Measurements from ENCODE around the gene CABLES1.

Gene CABLES1

DNA sequence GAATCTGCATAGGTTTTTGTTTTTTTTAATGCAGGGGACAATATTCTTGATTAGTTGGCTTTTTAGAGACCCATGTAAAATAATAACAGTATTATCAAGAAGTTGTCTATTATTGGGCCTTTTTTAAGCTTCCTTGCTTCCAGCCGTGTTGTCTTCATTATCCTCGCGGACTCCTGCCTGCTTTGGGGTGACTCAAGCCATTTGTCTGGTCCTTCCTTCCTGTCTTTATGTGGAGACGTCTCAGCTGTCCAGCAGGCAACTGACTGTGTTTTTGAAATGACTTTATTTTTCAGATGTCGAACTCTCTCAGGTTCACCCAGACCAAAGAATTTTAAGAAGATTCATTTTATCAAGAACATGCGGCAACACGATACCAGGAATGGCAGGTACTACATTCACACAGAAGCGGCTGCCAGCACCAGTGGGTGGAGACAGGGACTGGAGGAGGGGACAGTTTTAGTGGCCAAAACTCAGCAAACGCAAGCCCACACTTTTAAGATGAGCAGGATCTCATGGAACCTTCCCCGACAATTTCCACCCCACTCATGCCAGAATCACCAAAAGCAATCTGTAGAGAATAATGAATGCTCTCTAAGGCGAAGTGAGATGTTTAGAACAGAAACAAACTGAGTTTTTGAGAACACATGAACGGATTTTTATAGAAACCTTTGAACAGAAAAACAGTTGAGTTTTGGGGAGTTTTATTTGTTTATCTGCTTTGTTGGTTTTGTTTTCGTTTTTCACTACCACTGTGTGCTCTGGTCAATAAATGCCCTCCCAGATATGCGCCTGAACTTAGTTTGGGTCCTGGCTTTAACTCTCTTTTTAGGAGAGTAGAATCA is 59.1 kb downstream of the CABLES1 start:
- no peak for DNase-seq (ENCODE audit: low spot score)

DNA sequence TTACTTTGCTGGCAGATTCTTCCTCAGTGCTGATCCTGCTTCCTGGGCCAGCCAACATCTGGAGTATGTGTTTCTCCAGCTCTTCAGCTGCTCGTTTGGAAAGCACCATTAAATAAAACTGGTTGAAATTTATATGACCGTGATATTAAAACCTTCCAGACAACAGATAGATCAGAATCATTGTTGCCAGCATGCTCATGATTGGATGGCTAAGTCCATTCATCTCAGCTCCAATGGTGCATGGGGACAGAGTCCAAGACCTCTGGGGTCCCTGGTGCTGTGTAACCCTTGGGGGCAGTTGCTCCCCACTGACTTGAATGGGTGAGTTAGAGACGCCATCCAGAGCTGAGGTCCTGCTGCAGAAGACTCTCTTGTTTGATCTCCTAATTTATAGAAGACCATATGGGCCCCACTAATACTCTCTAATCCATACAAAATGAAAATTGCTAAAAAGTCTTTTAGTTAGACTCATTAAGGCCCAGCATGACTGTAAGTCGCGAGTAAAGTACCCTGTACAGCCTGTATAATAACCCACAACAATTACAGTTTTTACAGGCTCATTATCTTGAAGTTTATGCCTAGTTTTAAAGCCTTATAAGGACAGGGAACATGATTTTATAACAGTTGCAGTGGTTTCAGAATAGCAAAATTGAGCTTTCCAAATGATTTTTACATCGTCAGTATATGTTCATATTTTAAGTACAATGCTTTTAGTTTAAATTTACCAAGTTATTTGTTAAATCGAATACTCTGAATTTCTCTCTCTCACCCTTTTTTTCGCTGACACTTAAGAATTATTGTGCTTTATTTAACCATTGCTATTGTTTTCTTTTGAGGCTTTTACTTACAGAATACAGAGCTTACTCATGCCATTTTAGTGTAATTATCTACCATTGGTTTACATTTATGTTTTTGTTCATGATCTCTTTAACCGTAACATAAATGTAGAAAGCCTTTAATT is 60.0 kb downstream of the CABLES1 start:
- DNase-seq (ENCODE audit: low spot score) = no peak

DNA sequence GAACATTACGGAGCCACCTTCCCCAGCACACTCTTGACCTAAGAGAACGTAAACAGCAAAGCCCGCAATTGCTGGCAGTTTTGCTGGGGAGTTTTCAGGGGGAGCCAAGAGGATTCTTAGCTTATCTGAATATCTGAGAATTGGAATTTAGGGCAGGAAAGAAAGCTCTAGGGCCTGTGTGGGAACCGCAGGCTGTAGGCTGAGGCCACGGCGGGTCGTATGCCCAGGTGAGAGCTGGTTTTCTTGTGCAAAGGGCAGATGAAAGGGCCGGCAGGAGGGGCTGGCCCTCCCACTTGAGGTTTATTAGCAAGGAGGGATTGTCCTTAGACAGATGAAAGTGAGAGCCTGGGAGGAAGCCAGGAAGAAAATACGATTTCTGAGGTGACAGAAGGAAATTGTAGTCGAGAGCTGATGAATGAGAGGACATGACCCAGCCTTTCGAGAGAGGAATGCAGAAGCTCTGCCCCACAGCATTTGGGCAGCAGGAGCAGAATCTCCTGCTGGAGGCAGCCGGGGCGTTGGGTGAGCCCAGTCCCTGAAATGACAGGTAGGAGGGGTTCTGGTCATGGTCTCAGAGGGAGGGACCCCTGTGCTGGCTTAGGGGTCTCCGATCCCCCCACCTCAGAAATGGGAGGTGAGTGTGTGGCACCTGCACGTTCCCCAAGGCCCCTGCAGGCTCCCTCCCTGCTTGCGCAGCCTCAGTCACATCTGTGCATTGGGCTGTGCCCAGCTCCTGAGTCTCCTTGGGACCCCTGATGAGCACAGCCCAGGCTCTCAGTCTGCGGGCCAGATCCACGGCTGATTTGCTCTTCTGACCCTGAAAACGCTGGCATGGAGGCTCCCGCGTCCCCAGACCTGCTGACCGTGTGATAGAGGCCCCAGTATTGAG is 61.1 kb downstream of the CABLES1 start:
- no peak for DNase-seq (ENCODE audit: low spot score)

DNA sequence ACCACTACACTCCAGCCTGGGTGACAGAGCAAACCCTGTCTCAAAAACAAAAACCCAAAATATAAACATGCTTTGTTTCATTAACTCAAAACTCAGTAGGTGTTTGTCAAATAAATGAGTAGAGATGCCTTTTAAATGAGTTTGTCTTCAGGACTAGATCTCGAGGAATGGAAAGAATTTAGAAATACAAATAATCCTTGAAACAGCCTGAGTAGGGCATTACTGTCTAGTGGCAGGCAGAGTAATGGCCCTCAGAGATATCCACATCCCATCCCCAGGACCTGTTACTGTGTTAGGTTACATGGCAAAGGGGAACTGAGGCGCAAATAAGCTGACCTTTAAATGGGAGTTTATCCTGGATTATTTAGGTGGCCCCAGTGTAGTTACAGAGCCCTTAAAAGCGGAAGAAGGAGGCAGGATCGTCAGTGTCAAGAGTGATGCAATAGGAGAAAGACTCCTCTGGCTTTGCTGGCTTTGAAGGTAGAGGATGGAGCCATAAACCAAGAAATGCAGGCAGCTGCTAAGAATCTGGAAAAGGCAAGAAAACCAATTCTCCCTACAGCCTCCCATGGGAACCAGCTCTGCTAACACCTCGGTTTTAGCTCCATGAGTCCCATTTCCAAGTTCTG is 63.0 kb downstream of the CABLES1 start:
- no peak for DNase-seq (ENCODE audit: low spot score)

DNA sequence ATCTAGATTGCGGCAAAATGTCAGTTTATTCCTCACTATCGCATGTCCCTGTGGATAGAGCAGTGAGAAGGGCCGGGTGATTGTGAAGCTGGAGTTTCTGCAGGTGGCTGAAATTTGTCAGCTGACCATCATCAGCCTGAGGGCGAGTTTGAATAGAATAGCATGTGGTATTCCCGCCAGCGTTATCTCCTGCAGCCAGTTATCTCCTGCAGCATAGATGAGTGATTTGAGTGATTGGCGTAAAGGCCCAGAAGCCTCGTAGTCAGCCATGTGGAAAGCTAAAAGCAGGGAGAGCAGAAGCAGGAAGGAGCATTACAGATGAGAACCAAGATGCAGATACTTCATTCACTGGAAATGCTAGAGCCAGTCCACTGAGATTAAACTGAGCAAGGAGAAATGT is 65.5 kb downstream of the CABLES1 start:
- DNase-seq (ENCODE audit: low spot score) = no peak

DNA sequence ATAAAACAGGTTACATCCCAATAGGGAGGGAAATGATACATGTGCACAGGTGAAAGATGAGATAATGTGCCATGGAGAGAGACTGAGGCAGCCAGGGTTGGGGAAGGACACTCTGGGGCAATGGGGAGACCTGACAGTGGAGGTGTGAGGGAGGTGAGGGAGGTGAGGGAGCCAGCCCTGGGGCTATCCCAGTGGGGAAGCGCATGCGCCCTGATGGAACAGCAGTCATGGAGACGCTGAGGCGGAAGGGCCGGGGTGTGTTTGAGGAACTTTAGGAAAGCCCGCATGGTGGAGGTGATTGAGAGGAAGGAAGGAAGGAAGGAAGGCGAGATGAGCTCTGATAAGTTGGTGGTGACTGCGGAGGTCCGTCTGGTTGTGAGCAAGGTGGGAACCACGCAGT is 66.5 kb downstream of the CABLES1 start:
- no peak for DNase-seq (ENCODE audit: low spot score)

DNA sequence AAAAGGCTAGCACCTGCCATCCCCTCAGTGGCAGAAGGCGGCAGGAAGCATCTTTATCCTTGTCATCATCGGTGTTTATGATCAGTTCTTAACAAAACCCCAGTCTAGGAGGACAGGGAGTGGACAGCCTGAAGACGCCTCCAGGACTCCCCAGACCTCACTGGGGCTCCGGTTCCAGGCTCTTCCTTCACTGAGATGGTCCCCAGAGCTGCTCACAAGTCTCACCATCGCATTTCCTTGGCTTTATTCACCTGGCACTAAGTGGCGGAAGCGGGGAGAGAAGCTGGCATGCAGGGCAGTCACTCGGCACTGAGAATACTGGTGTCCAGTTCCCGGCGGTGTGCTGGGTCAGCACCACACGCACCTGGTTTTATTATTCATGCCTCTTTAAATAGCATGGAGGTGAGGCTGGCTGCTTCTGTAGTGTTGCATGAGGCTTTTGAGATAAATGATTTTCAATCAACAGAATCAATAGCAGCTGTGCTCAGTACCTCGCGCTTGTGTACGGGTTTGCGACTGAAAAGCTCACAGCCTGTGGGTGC is 68.7 kb downstream of the CABLES1 start:
- DNase-seq (ENCODE audit: low spot score) = no peak

DNA sequence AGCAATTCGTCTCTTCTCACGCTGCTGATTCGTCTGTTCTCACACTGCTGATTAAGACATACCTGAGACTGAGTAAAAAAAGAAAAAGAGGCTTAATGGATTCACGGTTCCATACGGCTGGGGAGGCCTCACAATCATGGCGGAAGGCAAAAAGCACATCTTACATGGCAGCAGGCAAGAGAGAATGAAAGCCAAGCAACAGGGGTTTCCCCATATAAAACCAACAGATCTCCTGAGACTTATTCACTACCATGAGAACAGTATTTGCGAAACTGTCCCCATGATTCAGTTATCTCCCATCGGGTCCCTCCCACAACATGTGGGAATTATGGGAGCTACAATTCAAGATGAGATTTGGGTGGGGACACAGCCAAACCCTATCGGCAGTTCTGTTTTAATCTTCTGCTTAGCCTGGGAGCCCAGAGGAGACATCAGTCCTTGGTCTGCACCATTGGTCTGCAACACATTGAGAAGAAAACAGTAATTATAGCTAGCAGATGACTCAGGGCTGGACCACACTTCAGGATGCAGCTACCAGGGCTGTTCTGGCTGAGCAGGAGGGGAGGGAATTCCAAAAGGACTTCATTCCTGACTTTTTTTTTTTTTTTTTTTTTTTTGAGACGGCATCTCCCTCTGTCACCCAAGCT is 69.4 kb downstream of the CABLES1 start:
- DNase-seq (ENCODE audit: low spot score) = no peak

DNA sequence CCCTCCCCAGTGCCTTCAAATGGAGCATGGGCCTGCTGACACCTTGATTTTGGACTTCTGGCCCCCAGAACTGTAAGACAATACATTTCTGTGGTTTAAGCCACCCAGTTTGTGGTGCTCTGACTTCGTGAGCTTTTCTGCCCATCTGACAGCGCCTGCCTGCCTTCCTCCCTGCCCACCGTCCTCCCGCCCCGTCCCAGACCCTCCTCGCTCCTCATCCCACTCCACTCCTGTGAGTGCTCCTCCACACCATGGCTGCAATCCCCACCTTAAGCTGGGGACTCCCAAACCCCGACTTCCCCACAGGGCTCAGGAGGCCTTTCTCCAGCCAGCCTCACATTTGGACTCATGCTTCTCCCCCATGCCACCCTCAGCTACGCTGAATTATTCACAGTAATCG is 70.7 kb downstream of the CABLES1 start:
- no peak for DNase-seq (ENCODE audit: low spot score)

DNA sequence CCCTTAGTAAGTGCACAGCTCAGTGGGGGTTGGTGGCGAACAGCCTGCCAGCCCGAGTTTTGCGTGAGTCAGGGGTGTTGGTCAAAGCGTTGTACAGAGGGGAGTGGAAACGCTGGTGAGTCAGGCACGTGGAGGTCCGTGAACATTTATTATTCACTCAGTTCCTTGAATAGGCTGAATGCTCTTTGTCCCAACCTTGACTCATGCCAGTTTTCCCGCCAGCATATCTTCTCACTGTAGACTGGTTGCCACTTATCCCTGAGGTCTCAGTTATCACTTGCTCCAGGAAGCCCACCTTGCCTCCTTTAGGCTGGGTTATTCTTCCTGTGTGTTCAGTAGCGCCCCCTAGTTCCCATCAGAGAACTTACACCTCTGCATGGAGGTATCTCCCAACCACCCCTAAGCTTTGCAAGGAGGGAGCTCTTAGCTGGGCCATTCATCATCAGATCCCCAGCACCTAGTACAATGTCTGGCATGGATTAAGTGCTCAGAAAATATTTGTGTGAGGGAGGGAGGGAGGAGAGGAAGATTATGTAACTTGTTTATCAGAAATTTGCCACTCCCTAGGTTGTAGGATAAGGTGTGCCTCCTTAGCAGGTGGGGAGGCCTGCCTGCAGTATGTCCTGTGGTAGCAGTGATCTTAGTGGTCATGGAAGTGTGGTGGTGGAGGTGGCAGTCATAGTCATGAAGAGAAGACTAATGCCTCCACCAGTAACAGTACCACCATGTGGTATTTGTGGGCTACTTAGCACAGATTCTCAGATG is 72.1 kb downstream of the CABLES1 start:
- DNase-seq (ENCODE audit: low spot score) = no peak

DNA sequence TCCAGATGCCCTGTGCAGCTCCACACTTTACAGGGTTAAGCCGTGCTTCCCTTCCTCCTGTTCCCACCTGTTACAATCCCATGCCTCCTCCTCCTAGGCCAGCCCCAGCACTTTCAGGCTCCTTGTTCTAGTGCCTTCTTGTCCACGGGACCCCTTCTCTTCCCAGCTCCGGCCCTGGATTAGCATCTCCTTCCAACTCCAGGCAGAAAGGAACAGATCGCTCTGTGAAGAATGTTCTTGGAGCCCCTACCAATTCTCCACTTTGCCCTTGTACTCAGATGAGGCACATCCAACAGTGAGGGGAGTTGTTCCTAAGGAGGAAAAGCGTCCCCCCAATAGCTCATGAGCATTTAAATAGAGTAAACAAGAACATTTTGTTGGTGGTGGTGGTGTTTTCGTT is 72.7 kb downstream of the CABLES1 start:
- peak; percentile 77 for DNase-seq (ENCODE audit: low spot score)

DNA sequence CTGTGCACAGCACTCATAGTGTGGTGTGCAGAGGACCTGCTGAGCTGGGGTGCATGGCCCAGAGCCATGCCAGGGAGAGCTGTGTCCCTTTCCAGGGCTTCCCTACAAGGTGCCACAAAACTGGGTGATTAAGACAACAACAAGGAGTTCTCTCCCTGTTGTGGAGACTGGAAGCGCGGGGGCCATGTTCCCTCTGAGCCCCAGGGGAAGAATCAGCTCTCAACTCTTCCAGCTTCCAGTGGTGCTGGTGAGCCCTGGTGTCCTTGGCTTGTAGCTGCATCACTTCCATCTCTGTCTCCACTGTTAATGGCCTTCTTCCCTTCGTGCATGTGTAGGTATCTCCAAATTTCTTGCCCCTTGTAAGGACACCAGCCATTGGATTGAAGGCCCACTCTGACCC is 73.3 kb downstream of the CABLES1 start:
- no peak for DNase-seq (ENCODE audit: low spot score)

DNA sequence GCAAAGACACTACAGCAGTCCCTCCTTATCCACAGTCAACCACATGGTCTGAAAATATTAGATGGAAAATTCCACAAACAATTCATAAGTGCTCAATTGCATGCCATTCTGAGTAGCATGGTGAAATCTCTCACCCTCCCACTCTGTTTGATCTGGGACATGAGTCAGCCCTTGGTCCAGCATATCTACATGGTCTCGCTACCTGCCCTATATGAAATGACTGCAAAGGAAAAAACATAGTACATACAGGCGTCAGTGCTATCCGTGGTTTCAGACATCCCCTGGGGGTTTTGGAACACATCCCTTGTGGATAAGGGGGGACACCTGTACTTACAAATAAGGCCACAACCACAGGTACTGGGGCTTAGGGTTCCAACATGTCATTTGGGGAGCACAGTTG is 73.7 kb downstream of the CABLES1 start:
- DNase-seq (ENCODE audit: low spot score) = no peak

DNA sequence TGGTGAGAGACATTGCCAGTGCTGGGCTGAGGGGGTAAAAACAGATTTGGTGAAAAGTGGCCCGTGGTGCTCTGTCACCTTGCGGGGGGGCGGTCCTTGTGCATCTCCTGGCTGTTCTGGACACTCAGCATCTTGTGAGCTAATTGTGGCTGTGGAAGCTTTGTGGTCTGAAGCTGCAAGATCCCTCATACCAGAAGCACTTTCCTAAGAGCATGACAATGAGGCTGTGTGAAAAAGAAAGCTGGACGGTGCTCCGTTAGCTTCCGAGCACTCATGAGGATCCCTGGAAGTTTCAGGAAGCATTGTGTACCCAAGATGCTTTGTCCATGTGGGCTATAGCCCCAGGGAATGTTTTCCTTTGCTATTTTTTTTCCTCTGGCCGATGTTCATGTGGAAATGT is 74.5 kb downstream of the CABLES1 start:
- no peak for DNase-seq (ENCODE audit: low spot score)

DNA sequence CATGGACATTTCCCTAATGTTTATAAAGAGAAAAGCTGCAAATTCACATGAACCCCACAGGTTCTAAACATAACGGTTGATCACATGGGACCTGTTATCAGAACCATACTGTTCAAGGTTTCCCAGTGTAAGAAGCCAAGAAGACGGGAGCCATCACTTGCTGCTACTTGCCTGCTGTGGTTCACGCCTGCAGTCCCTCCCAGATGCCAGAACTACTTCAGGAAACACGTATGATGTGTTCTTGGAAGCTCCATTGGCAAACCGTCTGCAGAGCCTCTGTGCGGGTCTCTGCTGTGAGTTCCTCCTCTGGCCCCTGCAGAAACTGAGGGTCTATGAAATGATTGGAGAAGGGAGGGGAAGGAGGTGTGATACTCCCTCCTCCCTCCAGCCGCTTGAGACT is 75.2 kb downstream of the CABLES1 start:
- no peak for DNase-seq (ENCODE audit: low spot score)

DNA sequence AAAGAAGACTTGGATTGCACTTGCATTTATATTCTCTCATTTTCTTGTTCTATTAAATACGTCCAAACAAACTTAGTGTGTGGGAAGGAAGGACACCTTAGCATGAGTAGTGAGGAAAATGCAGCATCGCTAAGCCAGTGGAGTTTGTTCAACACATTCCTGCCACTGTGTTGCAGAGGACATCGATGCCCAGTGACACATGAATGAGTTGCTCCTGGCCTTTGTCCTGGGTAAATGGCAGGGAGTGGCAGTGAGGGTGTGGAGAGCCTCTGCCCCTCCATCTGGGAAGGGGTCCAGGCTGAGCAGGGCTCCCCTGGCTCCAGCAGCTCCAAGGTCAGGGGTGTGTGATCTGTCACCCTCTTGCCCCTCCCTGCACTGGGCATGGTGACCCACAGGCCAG is 75.9 kb downstream of the CABLES1 start:
- no peak for DNase-seq (ENCODE audit: low spot score)

DNA sequence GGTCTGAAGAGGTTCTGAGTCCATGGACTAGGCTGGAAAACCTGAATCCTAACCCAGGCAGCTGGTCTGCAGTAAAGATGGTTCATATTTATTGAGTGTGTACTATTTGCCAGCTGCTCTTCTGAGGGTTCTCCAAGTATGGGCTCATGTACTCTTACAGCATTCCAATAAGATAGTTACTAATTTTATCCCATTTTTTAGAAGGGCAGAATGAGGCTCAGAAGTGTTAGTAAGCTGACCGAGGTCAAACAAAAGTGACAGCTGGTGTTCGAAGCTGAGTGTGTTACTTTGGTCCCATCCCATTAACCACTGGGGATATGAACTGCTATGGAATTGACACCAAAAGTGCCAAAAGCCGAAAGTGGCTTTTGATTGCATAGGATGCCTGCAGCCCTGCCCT is 76.9 kb downstream of the CABLES1 start:
- DNase-seq (ENCODE audit: low spot score) = no peak

DNA sequence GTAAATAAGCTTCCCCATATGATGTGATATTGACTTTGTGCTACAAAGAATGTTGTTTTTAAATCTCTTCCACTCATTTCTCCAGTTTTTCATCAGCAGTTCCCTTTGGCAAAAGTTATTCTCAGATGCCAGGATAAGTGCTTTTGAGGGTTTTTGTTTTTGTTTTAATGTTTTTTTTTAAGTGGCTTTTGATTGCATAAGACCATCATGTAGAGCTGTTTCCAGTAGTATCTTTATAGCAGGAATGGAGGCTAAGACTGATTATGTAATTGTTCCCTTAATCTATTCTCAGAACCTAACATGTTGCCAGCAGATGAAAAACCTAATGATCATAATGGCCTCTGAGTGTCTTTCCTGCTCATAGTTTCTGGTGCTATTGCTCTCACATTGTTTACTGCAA is 77.9 kb downstream of the CABLES1 start:
- no peak for DNase-seq (ENCODE audit: low spot score)

DNA sequence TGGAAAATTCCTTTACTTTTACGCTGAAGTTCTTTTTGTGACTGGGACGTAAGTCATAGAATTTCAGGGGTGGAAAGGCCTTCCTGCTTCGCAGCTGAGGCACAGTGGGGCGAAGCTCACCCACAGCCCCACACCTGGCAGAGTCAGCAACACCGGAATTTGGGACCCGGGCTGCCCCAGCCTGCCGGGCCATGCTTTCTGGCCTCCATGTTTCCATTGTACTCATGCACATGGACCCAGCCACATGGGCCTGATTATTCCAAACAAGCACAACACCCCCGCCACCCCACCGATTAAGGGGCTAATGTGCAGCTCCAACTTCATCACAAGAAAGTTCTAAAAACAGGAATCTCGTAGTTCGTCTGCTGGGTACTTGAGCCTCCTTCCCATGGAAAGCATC is 82.5 kb downstream of the CABLES1 start:
- DNase-seq (ENCODE audit: low spot score) = no peak

DNA sequence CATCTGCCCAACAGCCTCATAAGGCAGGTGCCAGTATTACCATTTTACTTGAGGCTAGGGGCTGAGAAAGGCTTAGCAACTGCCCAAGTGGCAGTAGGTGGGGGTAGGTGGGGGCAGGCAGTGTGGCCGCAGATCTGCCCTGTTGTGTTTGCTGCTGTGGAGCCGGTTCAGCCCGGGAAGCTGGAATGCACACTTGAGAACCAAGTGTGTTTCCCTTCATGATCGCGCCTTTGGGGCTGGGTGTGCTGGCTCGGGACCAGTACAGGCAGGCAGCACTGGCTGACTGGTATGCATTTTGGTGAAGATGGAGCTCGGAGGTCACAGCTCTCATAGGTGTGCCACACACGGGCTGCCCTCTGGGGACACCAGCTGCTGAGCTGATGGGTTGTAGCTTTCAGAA is 85.1 kb downstream of the CABLES1 start:
- no peak for DNase-seq (ENCODE audit: low spot score)

All from globus pallidus (tissue), 1 donor.